SJSA1 (cell line): ENCODE data around the gene UNC13D. TPM values are rescaled to one million over a fixed set of nuclear protein-coding genes. Genes with fewer than 3 reads are reported as not detected.

ENCODE experiments used
- total RNA-seq: library from RNA; depleted of rRNA; stranded (reverse); fragments of >200 nt; shearing (Covaris generic); gene quantifications from 2 replicates; pipeline ENCODE4 v1.2.3, GENCODE V29; 2014; rRNA removed

The UNC13D gene
- total RNA-seq, 1 experiment from 2014 or later = not detected

Other genes starting within 250 kb of the UNC13D start
- 0.05 TPM in 1 of 2 replicates, not detected in the other for gene SMIM5, start 211.0 kb downstream of the UNC13D start, total RNA-seq
- 15.7 and 19.5 TPM in 2 replicates for gene RECQL5, start 177.2 kb downstream of the UNC13D start, total RNA-seq
- 90.5 and 208 TPM in 2 replicates for gene SAP30BP, start 177.1 kb downstream of the UNC13D start, total RNA-seq
- not detected in 2 replicates for gene ITGB4, start 122.9 kb downstream of the UNC13D start, total RNA-seq
- 50.5 and 50.6 TPM in 2 replicates for gene GALK1, start 79.2 kb downstream of the UNC13D start, total RNA-seq
- gene UNK, start 59.6 kb downstream of the UNC13D start, total RNA-seq = 28.8 and 42.8 TPM in 2 replicates
- gene WBP2, start 10.9 kb upstream of the UNC13D start, total RNA-seq = 22.6 and 28.8 TPM in 2 replicates
- 11.9 and 17.5 TPM in 2 replicates for gene TRIM47, start 34.2 kb upstream of the UNC13D start, total RNA-seq
- 11.9 and 17.6 TPM in 2 replicates for gene TRIM65, start 52.5 kb upstream of the UNC13D start, total RNA-seq
- gene MRPL38, start 60.5 kb upstream of the UNC13D start, total RNA-seq = 54.0 and 55.7 TPM in 2 replicates
- gene FBF1, start 96.6 kb upstream of the UNC13D start, total RNA-seq = 20.1 and 29.0 TPM in 2 replicates
- gene ACOX1, start 134.8 kb upstream of the UNC13D start, total RNA-seq = 32.0 and 33.4 TPM in 2 replicates
- gene TEN1, start 134.8 kb upstream of the UNC13D start, total RNA-seq = 26.9 and 31.0 TPM in 2 replicates
- 2.0 and 5.1 TPM in 2 replicates for gene CDK3, start 156.5 kb upstream of the UNC13D start, total RNA-seq
- gene EVPL, start 182.9 kb upstream of the UNC13D start, total RNA-seq = not detected in 2 replicates
- gene SRP68, start 228.1 kb upstream of the UNC13D start, total RNA-seq = 38.4 and 48.1 TPM in 2 replicates
- 0.18 TPM in 1 of 2 replicates, not detected in the other for gene GALR2, start 230.4 kb upstream of the UNC13D start, total RNA-seq
- gene ZACN, start 234.8 kb upstream of the UNC13D start, total RNA-seq = not detected in 2 replicates